Nephron progenitor cell (in vitro differentiated cells): Measurements from ENCODE around the gene ICAM1.

Experiments used
- DNase-seq: peaks from one replicate; pipeline ENCODE4 v3.0.0; 2021
- H3K27ac Mint-ChIP-seq: 2 replicates; pipeline ENCODE4 v1.8.0; 2021; ENCODE audit warnings: mild to moderate bottlenecking, moderate library complexity, mixed read lengths
- H3K27me3 Mint-ChIP-seq: 2 replicates; pipeline ENCODE4 v1.8.0; 2021; ENCODE audit warnings: mild to moderate bottlenecking, low read depth, mixed read lengths; ENCODE audit not compliant: poor library complexity
- H3K36me3 Mint-ChIP-seq: 2 replicates; pipeline ENCODE4 v1.8.0; 2021; ENCODE audit warnings: low read depth, mixed read lengths
- H3K4me1 Mint-ChIP-seq: 2 replicates; pipeline ENCODE4 v1.8.0; 2021; ENCODE audit warnings: mixed read lengths
- H3K4me3 Mint-ChIP-seq: 2 replicates; pipeline ENCODE4 v1.8.0; 2021; ENCODE audit warnings: mild to moderate bottlenecking, moderate library complexity, mixed read lengths
- H3K9me3 Mint-ChIP-seq: 2 replicates; pipeline ENCODE4 v1.8.0; 2021; ENCODE audit warnings: mild to moderate bottlenecking, moderate library complexity, mixed read lengths
- CTCF ChIP-seq: fragments of 200-600 bp; sonication (generic); IDR thresholded peaks from 2 replicates; pipeline ENCODE4 v1.5.0; 2021; ENCODE audit warnings: antibody characterized with exemption

ICAM1 gene

GRCh38 chr19:10293637-10294367, 22.9 kb downstream of the ICAM1 start:
- Mint-ChIP-seq H3K4me3 (no peak overlapping the region), H3K27me3 (peaks cover 99% of the 10 kb centered on the region), H3K4me1 (peaks cover 21% of the 10 kb centered on the region), H3K27ac (no peak overlapping the region), H3K36me3 (no peaks in the 10 kb centered on the region), H3K9me3 (no peaks in the 10 kb centered on the region)
- TF ChIP-seq CTCF: no peak
- no peak for DNase-seq

GRCh38 chr19:10294368-10294697, 23.4 kb downstream of the ICAM1 start:
- Mint-ChIP-seq H3K36me3 (no peaks in the 10 kb centered on the region), H3K27me3 (peaks cover 99% of the 10 kb centered on the region), H3K4me3 (peak overlapping the region; percentile 36), H3K9me3 (no peaks in the 10 kb centered on the region), H3K27ac (no peak overlapping the region), H3K4me1 (peaks cover 19% of the 10 kb centered on the region)
- TF ChIP-seq CTCF: no peak
- peak; percentile 65 for DNase-seq

GRCh38 chr19:10295305-10295846, 24.5 kb downstream of the ICAM1 start:
- TF ChIP-seq CTCF: no peak
- peak; percentile 51 for DNase-seq
- Mint-ChIP-seq H3K36me3 (no peaks in the 10 kb centered on the region), H3K4me3 (peak overlapping the region; percentile 63), H3K27ac (no peak overlapping the region), H3K4me1 (peaks cover 16% of the 10 kb centered on the region), H3K9me3 (no peaks in the 10 kb centered on the region), H3K27me3 (peaks cover 96% of the 10 kb centered on the region)

GRCh38 chr19:10295847-10296591, 25.1 kb downstream of the ICAM1 start:
- H3K27me3 Mint-ChIP-seq: peaks cover 89% of the 10 kb centered on the region
- H3K4me1 Mint-ChIP-seq: peaks cover 11% of the 10 kb centered on the region
- H3K36me3 Mint-ChIP-seq: no peaks in the 10 kb centered on the region
- no peaks in the 10 kb centered on the region for H3K9me3 Mint-ChIP-seq
- TF ChIP-seq CTCF: no peak
- peak; percentile 72 for DNase-seq
- H3K27ac Mint-ChIP-seq: no peak overlapping the region
- peak overlapping the region; percentile 63 for H3K4me3 Mint-ChIP-seq

- H3K4me1 Mint-ChIP-seq: peaks cover 23% of the 10 kb centered on the region
- H3K4me3 Mint-ChIP-seq: no peak overlapping the region
- no peak for TF ChIP-seq CTCF
- H3K27ac Mint-ChIP-seq: no peak overlapping the region
- no peaks in the 10 kb centered on the region for H3K36me3 Mint-ChIP-seq
- DNase-seq: no peak
- H3K27me3 Mint-ChIP-seq: peaks cover 69% of the 10 kb centered on the region
- H3K9me3 Mint-ChIP-seq: no peaks in the 10 kb centered on the region
Measured at GRCh38 chr19:10299545-10300458, 28.9 kb downstream of the ICAM1 start.
